Liver (tissue), 9 donors: ENCODE measurements around the gene SMPD1. TPM values are rescaled to one million over a fixed set of nuclear protein-coding genes. Genes with fewer than 3 reads are reported as not detected.

ENCODE experiments used
- DNase-seq: peaks from one replicate; pipeline ENCODE4 v3.0.0-alpha.2; 2017; ENCODE audit warnings: low spot score
- H3K27ac ChIP-seq, 2 donors: one replicate each; pipeline ENCODE4 v1.7.0; 2013; ENCODE audit warnings: inconsistent platforms in 2 of 2, low read length in 2 of 2, control low read depth in 1 of 2, low read depth in 1 of 2, mild to moderate bottlenecking in 1 of 2
- H3K27me3 ChIP-seq, 4 donors: one replicate each; pipeline versions ENCODE4 v1.6.1 to v1.7.0; 2013; ENCODE audit warnings: low read length in 3 of 4, inconsistent platforms in 1 of 4, mild to moderate bottlenecking in 1 of 4, moderate library complexity in 1 of 4; ENCODE audit not compliant: control insufficient read depth in 4 of 4, insufficient read depth in 4 of 4
- H3K36me3 ChIP-seq, 4 donors: one replicate each; pipeline versions ENCODE4 v1.6.1 to v1.7.0; 2013; ENCODE audit warnings: low read length in 3 of 4, mild to moderate bottlenecking in 3 of 4, low read depth in 1 of 4, moderate library complexity in 1 of 4; ENCODE audit not compliant: control insufficient read depth in 4 of 4, insufficient read depth in 3 of 4
- H3K4me1 ChIP-seq, 4 donors: one replicate each; pipeline versions ENCODE4 v1.6.1 to v1.7.0; 2013; ENCODE audit warnings: low read length in 3 of 4, mild to moderate bottlenecking in 3 of 4, moderate library complexity in 1 of 4; ENCODE audit not compliant: control insufficient read depth in 4 of 4, insufficient read depth in 4 of 4
- H3K4me3 ChIP-seq, 3 donors: one replicate each; pipeline versions ENCODE4 v1.6.1 to v1.7.0; 2013; ENCODE audit warnings: low read length in 3 of 3, control low read depth in 1 of 3, low read depth in 1 of 3, mild to moderate bottlenecking in 1 of 3
- H3K9ac ChIP-seq, 2 donors: one replicate each; pipeline ENCODE4 v1.7.0; 2013; ENCODE audit warnings: low read length in 2 of 2, mild to moderate bottlenecking in 2 of 2, moderate library complexity in 2 of 2, control low read depth in 1 of 2, low read depth in 1 of 2
- H3K9me3 ChIP-seq, 4 donors: one replicate each; pipeline versions ENCODE4 v1.6.1 to v1.7.0; 2013; ENCODE audit warnings: low read length in 3 of 4; ENCODE audit not compliant: control insufficient read depth in 4 of 4
- ATF3 ChIP-seq: IDR thresholded peaks from 2 replicates; pipeline ENCODE4 v1.6.1; 2016; ENCODE audit warnings: antibody characterized with exemption
- EGR1 ChIP-seq, 2 donors: IDR thresholded peaks; 2 replicates each; pipeline ENCODE4 v1.6.1; 2016 to 2018; ENCODE audit warnings: antibody characterized with exemption in 2 of 2, low read depth in 2 of 2
- FOXA1 ChIP-seq: IDR thresholded peaks from 2 replicates; pipeline ENCODE4 v1.6.1; 2016; ENCODE audit warnings: antibody characterized with exemption
- FOXA2 ChIP-seq: IDR thresholded peaks from 2 replicates; pipeline ENCODE4 v1.6.1; 2016; ENCODE audit warnings: antibody characterized with exemption
- GABPA ChIP-seq, 2 donors: IDR thresholded peaks in 1 of 2; conservative IDR thresholded peaks in 1 of 2; 2 replicates each; pipeline ENCODE4 v1.6.1; 2016; ENCODE audit warnings: antibody characterized with exemption in 2 of 2, mild to moderate bottlenecking in 1 of 2, moderate library complexity in 1 of 2
- HNF4A ChIP-seq, 2 donors: conservative IDR thresholded peaks; 2 replicates each; pipeline ENCODE4 v1.6.1; 2016; ENCODE audit warnings: antibody characterized with exemption in 2 of 2, mild to moderate bottlenecking in 2 of 2
- HNF4G ChIP-seq: IDR thresholded peaks from 2 replicates; pipeline ENCODE4 v1.6.1; 2016; ENCODE audit warnings: antibody characterized with exemption
- JUND ChIP-seq, 2 donors: IDR thresholded peaks; 2 replicates each; pipeline ENCODE4 v1.6.1; 2016; ENCODE audit warnings: antibody characterized with exemption in 2 of 2
- MAX ChIP-seq: IDR thresholded peaks from 2 replicates; pipeline ENCODE4 v1.6.1; 2016; ENCODE audit warnings: antibody characterized with exemption
- NR2F2 ChIP-seq: IDR thresholded peaks from 2 replicates; pipeline ENCODE4 v1.6.1; 2016; ENCODE audit warnings: antibody characterized with exemption
- RAD21 ChIP-seq, 2 donors: IDR thresholded peaks; 2 replicates each; pipeline ENCODE4 v1.6.1; 2016; ENCODE audit warnings: antibody characterized with exemption in 2 of 2, mild to moderate bottlenecking in 2 of 2
- RXRA ChIP-seq, 2 donors: IDR thresholded peaks; 2 replicates each; pipeline ENCODE4 v1.6.1; 2017 to 2018; ENCODE audit warnings: antibody characterized with exemption in 2 of 2, mild to moderate bottlenecking in 1 of 2
- SP1 ChIP-seq: IDR thresholded peaks from 2 replicates; pipeline ENCODE4 v1.6.1; 2018; ENCODE audit warnings: antibody characterized with exemption, mild to moderate bottlenecking
- TAF1 ChIP-seq: conservative IDR thresholded peaks from 2 replicates; pipeline ENCODE4 v1.6.1; 2016; ENCODE audit warnings: antibody characterized with exemption, mild to moderate bottlenecking
- YY1 ChIP-seq: IDR thresholded peaks from 2 replicates; pipeline ENCODE4 v1.6.1; 2016; ENCODE audit warnings: antibody characterized with exemption, mild to moderate bottlenecking
- polyA plus RNA-seq, 2 donors: library from polyadenylated mRNA; stranded (reverse) in 1 of 2; unstranded in 1 of 2; fragments of 200-250 nt in 1 of 2; fragments of >200 nt in 1 of 2; fragmentation: Nextera tagmentation in 1 of 2; extraction: Ambion mirVana in 1 of 2; gene quantifications; one replicate each; pipeline versions ENCODE4 v1.2.1 to v1.2.3, GENCODE V29; 2013 to 2015
- total RNA-seq, 2 donors: library from RNA; depleted of rRNA; stranded (reverse); fragments of >200 nt; gene quantifications; one replicate each; pipeline ENCODE4 v1.2.3, GENCODE V29; 2014
- TF ChIP-seq, protein P1 (sequence below): fragments of 150-350 bp; IDR thresholded peaks from 2 replicates; pipeline ENCODE4 v1.5.1; 2017; ENCODE audit warnings: improper control_type of control experiment, low read depth, low read length; ENCODE audit not compliant: missing input control
- TF ChIP-seq, protein P2 (sequence below): IDR thresholded peaks from 2 replicates; pipeline ENCODE4 v1.6.1; 2016; ENCODE audit warnings: antibody characterized with exemption, mild to moderate bottlenecking
- TF ChIP-seq, protein P3 (sequence below): IDR thresholded peaks from 2 replicates; pipeline ENCODE4 v1.6.1; 2016; ENCODE audit warnings: antibody characterized with exemption
- donor health status: healthy.
- donor health status: healthy.
- donor health status: healthy.
- donor health status: healthy.
- donor health status: healthy.

SMPD1 gene
- total and polyA plus RNA-seq, 4 donors, result 15.4 to 91.6 (median 45.4) TPM

DNA sequence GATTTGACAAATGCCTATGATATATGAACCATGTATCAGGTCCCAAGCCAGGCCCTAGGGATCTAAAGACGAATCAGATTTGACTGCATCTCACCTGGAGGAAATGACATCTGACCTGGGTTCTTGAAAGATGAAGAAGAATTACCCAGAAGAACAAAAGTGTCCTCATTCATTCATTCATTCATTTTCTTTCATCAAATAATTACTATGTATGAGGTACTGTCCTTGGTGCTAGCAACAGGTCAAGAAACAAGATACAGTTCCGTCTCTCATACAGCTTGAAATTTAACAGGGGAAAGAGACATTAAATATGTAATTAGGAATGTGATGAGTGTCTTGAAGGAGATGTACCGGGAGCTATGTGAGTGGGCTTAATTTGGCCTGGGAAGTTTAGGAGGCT, 30.4 kb downstream of the SMPD1 start (continued):
- TF ChIP-seq, protein P1, sequence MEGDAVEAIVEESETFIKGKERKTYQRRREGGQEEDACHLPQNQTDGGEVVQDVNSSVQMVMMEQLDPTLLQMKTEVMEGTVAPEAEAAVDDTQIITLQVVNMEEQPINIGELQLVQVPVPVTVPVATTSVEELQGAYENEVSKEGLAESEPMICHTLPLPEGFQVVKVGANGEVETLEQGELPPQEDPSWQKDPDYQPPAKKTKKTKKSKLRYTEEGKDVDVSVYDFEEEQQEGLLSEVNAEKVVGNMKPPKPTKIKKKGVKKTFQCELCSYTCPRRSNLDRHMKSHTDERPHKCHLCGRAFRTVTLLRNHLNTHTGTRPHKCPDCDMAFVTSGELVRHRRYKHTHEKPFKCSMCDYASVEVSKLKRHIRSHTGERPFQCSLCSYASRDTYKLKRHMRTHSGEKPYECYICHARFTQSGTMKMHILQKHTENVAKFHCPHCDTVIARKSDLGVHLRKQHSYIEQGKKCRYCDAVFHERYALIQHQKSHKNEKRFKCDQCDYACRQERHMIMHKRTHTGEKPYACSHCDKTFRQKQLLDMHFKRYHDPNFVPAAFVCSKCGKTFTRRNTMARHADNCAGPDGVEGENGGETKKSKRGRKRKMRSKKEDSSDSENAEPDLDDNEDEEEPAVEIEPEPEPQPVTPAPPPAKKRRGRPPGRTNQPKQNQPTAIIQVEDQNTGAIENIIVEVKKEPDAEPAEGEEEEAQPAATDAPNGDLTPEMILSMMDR, result no peak
- TF ChIP-seq JUND (IDR thresholded peaks at IDR 0.05), result no peak
- TF ChIP-seq EGR1 (IDR thresholded peaks at IDR 0.05; ENCODE audit: low read depth in 2 of 2), result no peak
- no peak for TF ChIP-seq FOXA2
- TF ChIP-seq ATF3, result no peak
- no peak for TF ChIP-seq GABPA (IDR thresholded peaks at IDR 0.05 in 1 of 2, conservative IDR thresholded peaks at IDR 0.05 in 1 of 2)
- TF ChIP-seq FOXA1, result no peak

GRCh38 chr11:6427516-6427915, 37.2 kb downstream of the SMPD1 start:
- Histone ChIP-seq H3K9ac (no peak overlapping the region), H3K27me3 (no peaks in the 10 kb centered on the region), H3K4me3 (no peak overlapping the region), H3K36me3 (peaks cover 3 to 26% (median 10%) of the 10 kb centered on the region in 4 donors), H3K4me1 (no peaks in the 10 kb centered on the region), H3K27ac (no peak overlapping the region), H3K9me3 (no peaks in the 10 kb centered on the region)
- DNase-seq, result no peak
- TF ChIP-seq ATF3 (no peak), NR2F2 (no peak), RXRA (IDR thresholded peaks at IDR 0.05) (no peak), TAF1 (no peak), HNF4G (no peak), MAX (no peak), EGR1 (IDR thresholded peaks at IDR 0.05; ENCODE audit: low read depth in 2 of 2) (no peak), FOXA2 (no peak), FOXA1 (no peak), GABPA (IDR thresholded peaks at IDR 0.05 in 1 of 2, conservative IDR thresholded peaks at IDR 0.05 in 1 of 2) (no peak), YY1 (no peak), JUND (IDR thresholded peaks at IDR 0.05) (no peak), RAD21 (IDR thresholded peaks at IDR 0.05) (no peak), HNF4A (conservative IDR thresholded peaks at IDR 0.05) (no peak), SP1 (no peak)
- TF ChIP-seq, protein P2, sequence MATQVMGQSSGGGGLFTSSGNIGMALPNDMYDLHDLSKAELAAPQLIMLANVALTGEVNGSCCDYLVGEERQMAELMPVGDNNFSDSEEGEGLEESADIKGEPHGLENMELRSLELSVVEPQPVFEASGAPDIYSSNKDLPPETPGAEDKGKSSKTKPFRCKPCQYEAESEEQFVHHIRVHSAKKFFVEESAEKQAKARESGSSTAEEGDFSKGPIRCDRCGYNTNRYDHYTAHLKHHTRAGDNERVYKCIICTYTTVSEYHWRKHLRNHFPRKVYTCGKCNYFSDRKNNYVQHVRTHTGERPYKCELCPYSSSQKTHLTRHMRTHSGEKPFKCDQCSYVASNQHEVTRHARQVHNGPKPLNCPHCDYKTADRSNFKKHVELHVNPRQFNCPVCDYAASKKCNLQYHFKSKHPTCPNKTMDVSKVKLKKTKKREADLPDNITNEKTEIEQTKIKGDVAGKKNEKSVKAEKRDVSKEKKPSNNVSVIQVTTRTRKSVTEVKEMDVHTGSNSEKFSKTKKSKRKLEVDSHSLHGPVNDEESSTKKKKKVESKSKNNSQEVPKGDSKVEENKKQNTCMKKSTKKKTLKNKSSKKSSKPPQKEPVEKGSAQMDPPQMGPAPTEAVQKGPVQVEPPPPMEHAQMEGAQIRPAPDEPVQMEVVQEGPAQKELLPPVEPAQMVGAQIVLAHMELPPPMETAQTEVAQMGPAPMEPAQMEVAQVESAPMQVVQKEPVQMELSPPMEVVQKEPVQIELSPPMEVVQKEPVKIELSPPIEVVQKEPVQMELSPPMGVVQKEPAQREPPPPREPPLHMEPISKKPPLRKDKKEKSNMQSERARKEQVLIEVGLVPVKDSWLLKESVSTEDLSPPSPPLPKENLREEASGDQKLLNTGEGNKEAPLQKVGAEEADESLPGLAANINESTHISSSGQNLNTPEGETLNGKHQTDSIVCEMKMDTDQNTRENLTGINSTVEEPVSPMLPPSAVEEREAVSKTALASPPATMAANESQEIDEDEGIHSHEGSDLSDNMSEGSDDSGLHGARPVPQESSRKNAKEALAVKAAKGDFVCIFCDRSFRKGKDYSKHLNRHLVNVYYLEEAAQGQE, result no peak
- TF ChIP-seq, protein P1, result no peak
- TF ChIP-seq, protein P3, sequence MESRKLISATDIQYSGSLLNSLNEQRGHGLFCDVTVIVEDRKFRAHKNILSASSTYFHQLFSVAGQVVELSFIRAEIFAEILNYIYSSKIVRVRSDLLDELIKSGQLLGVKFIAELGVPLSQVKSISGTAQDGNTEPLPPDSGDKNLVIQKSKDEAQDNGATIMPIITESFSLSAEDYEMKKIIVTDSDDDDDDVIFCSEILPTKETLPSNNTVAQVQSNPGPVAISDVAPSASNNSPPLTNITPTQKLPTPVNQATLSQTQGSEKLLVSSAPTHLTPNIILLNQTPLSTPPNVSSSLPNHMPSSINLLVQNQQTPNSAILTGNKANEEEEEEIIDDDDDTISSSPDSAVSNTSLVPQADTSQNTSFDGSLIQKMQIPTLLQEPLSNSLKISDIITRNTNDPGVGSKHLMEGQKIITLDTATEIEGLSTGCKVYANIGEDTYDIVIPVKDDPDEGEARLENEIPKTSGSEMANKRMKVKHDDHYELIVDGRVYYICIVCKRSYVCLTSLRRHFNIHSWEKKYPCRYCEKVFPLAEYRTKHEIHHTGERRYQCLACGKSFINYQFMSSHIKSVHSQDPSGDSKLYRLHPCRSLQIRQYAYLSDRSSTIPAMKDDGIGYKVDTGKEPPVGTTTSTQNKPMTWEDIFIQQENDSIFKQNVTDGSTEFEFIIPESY, result no peak
